H1 (cell line): ENCODE results near the gene HJURP.

Experiments used
- CBX5 ChIP-seq: fragments of 300-800, 300-1000 bp; sonication (generic); IDR thresholded peaks from 2 replicates; pipeline ENCODE4 v1.7.1; 2016; ENCODE audit warnings: antibody characterized with exemption, low read length, low read depth
- EGR1 ChIP-seq: IDR thresholded peaks from 2 replicates; pipeline ENCODE4 v1.6.1; 2011; ENCODE audit warnings: low read depth, low read length, borderline replicate concordance
- EP300 ChIP-seq, 2 experiments: IDR thresholded peaks; 1 replicate in 1 of 2; 2 replicates in 1 of 2; pipeline ENCODE4 v1.6.1; 2011 to 2012; ENCODE audit warnings: low read depth in 2 of 2, low read length in 2 of 2, mild to moderate bottlenecking in 2 of 2, borderline replicate concordance in 1 of 2, inconsistent platforms in 1 of 2, moderate library complexity in 1 of 2
- FOSL1 ChIP-seq: IDR thresholded peaks from 2 replicates; pipeline ENCODE4 v1.6.1; 2011; ENCODE audit warnings: mild to moderate bottlenecking, low read depth, low read length, moderate library complexity; ENCODE audit not compliant: insufficient read depth
- GABPA ChIP-seq: IDR thresholded peaks from 2 replicates; pipeline ENCODE4 v1.6.1; 2011; ENCODE audit warnings: mild to moderate bottlenecking, low read length, moderate library complexity, borderline replicate concordance; ENCODE audit not compliant: insufficient read depth
- NANOG ChIP-seq: IDR thresholded peaks from 2 replicates; pipeline ENCODE4 v1.6.1; 2011; ENCODE audit warnings: low read length, low read depth, mild to moderate bottlenecking, inconsistent platforms; ENCODE audit not compliant: insufficient read depth, poor library complexity, severe bottlenecking
- PHF8 ChIP-seq: fragments of 200-600 bp; sonication (generic); conservative IDR thresholded peaks from 2 replicates; pipeline ENCODE4 v1.7.1; 2012; ENCODE audit warnings: low read depth, mild to moderate bottlenecking, inconsistent platforms, low read length, moderate library complexity
- POLR2AphosphoS5 ChIP-seq: IDR thresholded peaks from 2 replicates; pipeline ENCODE4 v1.6.1; 2011; ENCODE audit warnings: low read depth, low read length
- SIN3A ChIP-seq, 2 experiments: IDR thresholded peaks in 1 of 2; conservative IDR thresholded peaks in 1 of 2; 2 replicates each; pipeline ENCODE4 v1.6.1; 2011 to 2012; ENCODE audit warnings: low read length in 2 of 2, improper control_type of control experiment in 1 of 2, low read depth in 1 of 2, mild to moderate bottlenecking in 1 of 2
- SP2 ChIP-seq: IDR thresholded peaks from 2 replicates; pipeline ENCODE4 v1.6.1; 2012; ENCODE audit warnings: mild to moderate bottlenecking, low read length, inconsistent platforms
- SUZ12 ChIP-seq: fragments of 200-600 bp; sonication (generic); IDR thresholded peaks from 2 replicates; pipeline ENCODE4 v1.6.1; 2012; ENCODE audit warnings: mild to moderate bottlenecking, inconsistent platforms, low read length, moderate library complexity, mixed read lengths
- TF ChIP-seq, protein P1 (sequence below), 3 experiments: IDR thresholded peaks; 1 replicate in 2 of 3; 2 replicates in 1 of 3; pipeline versions ENCODE4 v1.5.1 to v1.6.1; 2011; ENCODE audit warnings: low read length in 3 of 3, mild to moderate bottlenecking in 3 of 3, inconsistent platforms in 2 of 3, low read depth in 1 of 3, moderate library complexity in 1 of 3; ENCODE audit not compliant: insufficient read depth in 1 of 3; ENCODE audit errors: control extremely low read depth in 1 of 3
- TF ChIP-seq, protein P2 (sequence below): IDR thresholded peaks from 2 replicates; pipeline ENCODE4 v1.6.1; 2011; ENCODE audit warnings: low read depth, mild to moderate bottlenecking, low read length; ENCODE audit not compliant: insufficient read depth

- TF ChIP-seq PHF8 (no peak), SUZ12 (no peak), EGR1 (no peak), SP2 (no peak), POLR2AphosphoS5 (no peak), NANOG (no peak), FOSL1 (no peak), GABPA (no peak), EP300 (IDR thresholded peaks at IDR 0.05; ENCODE audit: borderline replicate concordance in 1 of 2, low read depth in 2 of 2, low read length in 2 of 2) (no peak), SIN3A (conservative IDR thresholded peaks at IDR 0.05 in 1 of 2, IDR thresholded peaks at IDR 0.05 in 1 of 2; ENCODE audit: low read depth in 1 of 2, low read length in 2 of 2) (no peak), CBX5 (no peak)
- TF ChIP-seq, protein P1, sequence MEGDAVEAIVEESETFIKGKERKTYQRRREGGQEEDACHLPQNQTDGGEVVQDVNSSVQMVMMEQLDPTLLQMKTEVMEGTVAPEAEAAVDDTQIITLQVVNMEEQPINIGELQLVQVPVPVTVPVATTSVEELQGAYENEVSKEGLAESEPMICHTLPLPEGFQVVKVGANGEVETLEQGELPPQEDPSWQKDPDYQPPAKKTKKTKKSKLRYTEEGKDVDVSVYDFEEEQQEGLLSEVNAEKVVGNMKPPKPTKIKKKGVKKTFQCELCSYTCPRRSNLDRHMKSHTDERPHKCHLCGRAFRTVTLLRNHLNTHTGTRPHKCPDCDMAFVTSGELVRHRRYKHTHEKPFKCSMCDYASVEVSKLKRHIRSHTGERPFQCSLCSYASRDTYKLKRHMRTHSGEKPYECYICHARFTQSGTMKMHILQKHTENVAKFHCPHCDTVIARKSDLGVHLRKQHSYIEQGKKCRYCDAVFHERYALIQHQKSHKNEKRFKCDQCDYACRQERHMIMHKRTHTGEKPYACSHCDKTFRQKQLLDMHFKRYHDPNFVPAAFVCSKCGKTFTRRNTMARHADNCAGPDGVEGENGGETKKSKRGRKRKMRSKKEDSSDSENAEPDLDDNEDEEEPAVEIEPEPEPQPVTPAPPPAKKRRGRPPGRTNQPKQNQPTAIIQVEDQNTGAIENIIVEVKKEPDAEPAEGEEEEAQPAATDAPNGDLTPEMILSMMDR (IDR thresholded peaks at IDR 0.05; ENCODE audit: control extremely low read depth in 1 of 3, insufficient read depth in 1 of 3, low read depth in 1 of 3, low read length in 3 of 3): no peak
- TF ChIP-seq, protein P2, sequence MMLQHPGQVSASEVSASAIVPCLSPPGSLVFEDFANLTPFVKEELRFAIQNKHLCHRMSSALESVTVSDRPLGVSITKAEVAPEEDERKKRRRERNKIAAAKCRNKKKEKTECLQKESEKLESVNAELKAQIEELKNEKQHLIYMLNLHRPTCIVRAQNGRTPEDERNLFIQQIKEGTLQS: no peak
These were observed 54.6 kb downstream of the HJURP start for GRCh38 chr2:233799716-233800115.
